ENCODE measurements around the gene TJP1. TPM values are rescaled to one million over a fixed set of nuclear protein-coding genes. Genes with fewer than 3 reads are reported as not detected.
A peak's percentile ranks its signal among the peaks of the same experiment; 100 is the strongest.

TJP1 gene
- total and polyA plus RNA-seq, 12 donors = 15.0 to 68.3 (median 50.1) TPM

DNA sequence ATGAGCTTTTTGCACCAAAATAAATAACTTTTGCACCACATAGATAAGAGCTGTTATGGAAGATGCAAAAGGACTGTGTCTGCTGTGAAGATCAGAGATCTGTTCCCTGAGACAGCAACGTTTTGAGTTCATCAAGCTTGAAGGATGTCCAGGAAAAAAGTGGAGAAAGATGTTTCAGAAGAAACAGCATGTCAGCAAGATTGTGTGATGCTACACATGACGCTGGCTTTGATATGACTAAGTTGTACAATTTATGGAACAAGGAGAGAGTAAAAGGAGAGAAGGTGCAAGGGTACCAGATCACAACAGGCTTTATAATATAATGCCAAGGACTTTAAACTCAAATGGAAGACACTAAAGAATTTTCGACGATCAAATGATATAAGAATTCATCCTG is 16.6 kb downstream of the TJP1 start:
- TF ChIP-seq CTCF (IDR thresholded peaks at IDR 0.05) = no peak
- no peak for TF ChIP-seq POLR2A (IDR thresholded peaks at IDR 0.05)
- 58 to 68% (median 61%) methylated on average over 4 of the region's 4 CpGs for WGBS, 4 donors

DNA sequence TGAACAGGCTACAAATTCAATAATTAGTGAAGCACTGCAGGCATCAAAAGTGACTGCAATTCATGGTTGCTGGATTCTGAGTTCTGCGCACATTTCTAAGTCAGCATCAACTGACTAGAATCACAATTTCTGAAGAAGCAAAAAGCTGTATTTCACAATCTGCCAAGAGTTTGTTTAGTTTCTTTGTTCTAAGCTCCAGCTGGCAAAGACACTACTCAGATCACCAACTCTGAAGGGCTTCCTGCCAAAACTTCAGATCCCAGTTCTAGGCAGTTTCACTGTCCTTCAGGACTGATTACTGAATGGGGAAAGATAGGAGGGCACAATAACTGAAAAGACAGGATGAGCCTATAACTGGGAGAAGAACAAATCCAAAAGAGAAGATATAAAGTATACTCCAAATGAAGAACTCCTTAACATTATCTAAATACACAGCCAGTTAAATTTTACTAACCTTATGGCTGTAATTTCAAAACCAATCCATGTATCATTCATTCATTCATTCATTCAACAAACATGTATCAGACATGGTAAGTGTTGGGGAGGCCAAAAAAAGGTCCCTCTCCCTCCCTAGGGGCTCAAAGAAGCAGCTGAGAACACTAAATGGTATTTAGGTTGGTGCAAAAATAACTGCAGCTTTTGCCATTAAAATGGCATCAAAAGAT is 17.1 kb downstream of the TJP1 start:
- intact Hi-C loops (cut with DNase I) = no loop called here
- H3K4me1 ChIP-seq (replicated peaks in 1 of 2) = peaks cover 4 to 41% of the 10 kb centered on the region in 2 donors
- peak; percentile 57 to 81 (median 75) for DNase-seq
- WGBS, 4 donors = 7 to 21% (median 16%) methylated on average over 1 of the region's 1 CpG
- no peak overlapping the region for H3K4me3 ChIP-seq
- no peak for TF ChIP-seq CTCF (IDR thresholded peaks at IDR 0.05)
- TF ChIP-seq POLR2A (IDR thresholded peaks at IDR 0.05) = no peak
- no peaks in the 10 kb centered on the region for H3K9me3 ChIP-seq (replicated peaks in 1 of 3)
- no peaks in the 10 kb centered on the region for H3K36me3 ChIP-seq (replicated peaks in 1 of 2)
- no peaks in the 10 kb centered on the region for H3K27me3 ChIP-seq
- H3K27ac ChIP-seq = peak overlapping the region in 4 of 5 donors; percentile 32 to 60 (median 44)

More for the DNA sequence above, 16.6 kb downstream of the TJP1 start:
- Histone ChIP-seq H3K36me3 (replicated peaks in 1 of 2) (no peaks in the 10 kb centered on the region), H3K27ac (peak overlapping the region in 1 of 5 donors; percentile 60), H3K4me1 (replicated peaks in 1 of 2) (peaks cover 4 to 41% of the 10 kb centered on the region in 2 donors), H3K9me3 (replicated peaks in 1 of 3) (no peaks in the 10 kb centered on the region), H3K27me3 (no peaks in the 10 kb centered on the region), H3K4me3 (no peak overlapping the region)
- intact Hi-C loops (cut with DNase I) = no loop called here
- DNase-seq = no peak

- Histone ChIP-seq H3K4me3 (no peak overlapping the region), H3K9me3 (replicated peaks in 1 of 3) (no peaks in the 10 kb centered on the region), H3K27ac (no peak overlapping the region), H3K27me3 (no peaks in the 10 kb centered on the region), H3K36me3 (replicated peaks in 1 of 2) (no peaks in the 10 kb centered on the region), H3K4me1 (replicated peaks in 1 of 2) (peaks cover 4 to 40% of the 10 kb centered on the region in 2 donors)
- WGBS, 4 donors = 45 to 59% (median 50%) methylated on average over 1 of the region's 1 CpG
- intact Hi-C loops (cut with DNase I) = no loop called here
- no peak for DNase-seq
- TF ChIP-seq POLR2A (IDR thresholded peaks at IDR 0.05) (no peak), CTCF (IDR thresholded peaks at IDR 0.05) (no peak)
Measured at GRCh38 chr15:29802411-29802810, 19.9 kb downstream of the TJP1 start.

GRCh38 chr15:29800491-29801366 is 21.5 kb downstream of the TJP1 start:
- Histone ChIP-seq H3K27ac (peak overlapping the region in 2 of 5 donors; percentile 27 to 40), H3K4me1 (replicated peaks in 1 of 2) (peaks cover 4 to 40% of the 10 kb centered on the region in 2 donors)

More at GRCh38 chr15:29800491-29801366, 21.5 kb downstream of the TJP1 start:
- H3K27me3 ChIP-seq = no peaks in the 10 kb centered on the region
- peak overlapping the region in 1 of 4 donors; percentile 25 for H3K4me3 ChIP-seq
- DNase-seq = no peak
- TF ChIP-seq POLR2A (IDR thresholded peaks at IDR 0.05) = no peak
- TF ChIP-seq CTCF (IDR thresholded peaks at IDR 0.05) = no peak
- WGBS, 4 donors = 47 to 51% (median 49%) methylated on average over 7 of the region's 7 CpGs
- intact Hi-C loops (cut with DNase I) = no loop called here
- no peaks in the 10 kb centered on the region for H3K9me3 ChIP-seq (replicated peaks in 1 of 3)
- no peaks in the 10 kb centered on the region for H3K36me3 ChIP-seq (replicated peaks in 1 of 2)
